Stimulated activated CD8-positive, alpha-beta memory T cell treated with anti-CD3 and anti-CD28 coated beads, Interleukin-15, amount 100 ng/mL, for 48 hours (primary cell): Measurements from ENCODE around the gene ZNF367.
"Not testable (repeated sequence)": the region's sequence is repeated elsewhere in the genome, so short reads cannot be mapped to it uniquely, and the experiment has no call there.

Source experiments
- DNase-seq, 2 donors: peaks; one replicate each; pipeline ENCODE4 v3.0.0-alpha.2; 2020; ENCODE audit warnings: low read depth in 2 of 2

Gene ZNF367

GRCh38 chr9:96400132-96400910, 17.8 kb downstream of the ZNF367 start:
- no peak for DNase-seq

- no peak for DNase-seq
Measured at GRCh38 chr9:96399325-96399633, 18.9 kb downstream of the ZNF367 start.

GRCh38 chr9:96398582-96399324, 19.4 kb downstream of the ZNF367 start:
- DNase-seq, result no peak

- no peak for DNase-seq
Measured at GRCh38 chr9:96395964-96396363, 22.2 kb downstream of the ZNF367 start.

GRCh38 chr9:96394832-96395496, 23.2 kb downstream of the ZNF367 start:
- no peak for DNase-seq

GRCh38 chr9:96392263-96392662, 25.9 kb downstream of the ZNF367 start:
- DNase-seq, result no peak

- DNase-seq, result no peak
Measured at GRCh38 chr9:96391021-96391765, 27.0 kb downstream of the ZNF367 start.

- DNase-seq, result no peak
Measured at GRCh38 chr9:96388144-96388543, 30.0 kb downstream of the ZNF367 start.

GRCh38 chr9:96386157-96386556, 32.0 kb downstream of the ZNF367 start:
- no peak for DNase-seq

GRCh38 chr9:96383165-96383942, 34.8 kb downstream of the ZNF367 start, which contains the start of gene SLC35D2:
Gene SLC35D2 (minus strand): TSS chr9:96383711. CDS start chr9:96383634, 77 bp downstream.
- no peak for DNase-seq

GRCh38 chr9:96382839-96383164, 35.4 kb downstream of the ZNF367 start:
- no peak for DNase-seq

GRCh38 chr9:96382175-96382574, 36.0 kb downstream of the ZNF367 start:
- DNase-seq, result no peak

- no peak for DNase-seq
Measured at GRCh38 chr9:96381696-96382095, 36.5 kb downstream of the ZNF367 start.

- no peak for DNase-seq
Measured at GRCh38 chr9:96381125-96381524, 37.0 kb downstream of the ZNF367 start.

GRCh38 chr9:96379461-96379860, 38.7 kb downstream of the ZNF367 start:
- no peak for DNase-seq

GRCh38 chr9:96378187-96378586, 40.0 kb downstream of the ZNF367 start:
- no peak for DNase-seq

- DNase-seq, result no peak
Measured at GRCh38 chr9:96376891-96377874, 41.0 kb downstream of the ZNF367 start.

- DNase-seq, result not testable (repeated sequence)
Measured at GRCh38 chr9:96375507-96375906, 42.7 kb downstream of the ZNF367 start.

GRCh38 chr9:96367943-96368342, 50.2 kb downstream of the ZNF367 start:
- DNase-seq, result no peak
